NCI-H2196 treated with DMSO at 0.1 percent for 48 hours (cell line): ENCODE results near the gene TSSK6.

Source experiments
- DNase-seq: peaks from one replicate; lab custom pipeline; 2025; ENCODE audit not compliant: unreplicated experiment; lab: John Stamatoyannopoulos, UW

TSSK6 gene

DNA sequence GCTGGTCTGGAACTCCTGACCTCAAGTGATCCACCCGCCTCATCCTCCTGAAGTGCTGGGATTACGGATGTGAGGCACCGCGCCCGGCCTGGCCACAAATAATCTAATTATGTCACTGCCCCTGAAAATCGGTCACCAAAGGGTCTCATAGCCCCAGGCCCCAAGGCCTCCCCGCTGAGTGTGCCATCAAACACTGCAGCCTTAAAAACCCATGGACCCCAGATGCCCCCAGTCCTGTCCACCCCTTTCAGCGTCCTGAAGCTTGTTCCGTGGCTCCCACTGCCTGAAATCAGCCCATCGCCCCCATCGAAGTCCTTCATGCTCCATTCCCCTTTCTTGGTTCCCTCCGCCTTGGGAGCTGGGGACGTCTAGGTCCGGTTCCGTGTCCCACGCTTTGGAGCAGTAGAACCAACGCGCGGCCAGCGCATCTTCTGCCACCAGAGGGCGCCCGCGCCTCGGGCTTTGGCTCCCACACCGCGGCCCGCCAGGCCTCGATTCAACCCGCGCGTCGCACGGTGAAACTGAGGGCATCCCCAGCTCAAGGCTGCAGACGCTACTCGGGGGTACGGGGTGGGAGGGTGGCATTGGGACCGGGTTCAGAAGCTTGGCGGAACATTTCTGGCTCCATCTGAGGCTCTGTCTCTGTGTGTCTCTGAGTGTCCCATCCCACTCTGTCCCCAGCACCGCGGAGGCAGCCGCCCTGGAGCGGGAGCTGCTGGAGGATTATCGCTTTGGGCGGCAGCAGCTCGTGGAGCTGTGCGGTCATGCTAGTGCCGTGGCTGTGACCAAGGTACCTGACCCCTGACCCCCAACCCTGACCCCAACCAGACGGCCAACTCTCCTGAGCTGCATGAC is 16.8 kb upstream of the TSSK6 start:
- DNase-seq: peak; percentile 16

GRCh38 chr19:19530889-19531288 is 15.5 kb upstream of the TSSK6 start:
- no peak for DNase-seq

DNA sequence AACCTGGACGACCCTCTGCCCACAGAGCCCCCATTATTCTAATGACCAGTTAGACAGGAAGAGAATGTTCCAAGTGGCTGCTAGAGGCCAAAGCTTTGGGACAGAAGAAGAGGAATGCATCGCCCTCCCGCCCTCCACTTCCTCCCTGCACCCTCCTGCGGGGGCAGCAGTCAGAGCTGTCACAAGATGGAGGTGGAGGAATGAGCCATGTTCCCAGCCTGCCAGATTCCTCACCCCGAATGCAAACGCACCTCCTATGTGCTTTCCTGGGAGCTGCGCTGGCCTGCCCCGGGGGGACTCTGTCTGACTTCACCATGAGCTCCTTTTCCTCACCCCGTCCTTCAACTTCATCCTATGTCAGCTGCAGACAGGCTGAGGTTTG is 15.1 kb upstream of the TSSK6 start:
- DNase-seq: no peak

GRCh38 chr19:19529783-19530422 is 14.6 kb upstream of the TSSK6 start:
- no peak for DNase-seq

DNA sequence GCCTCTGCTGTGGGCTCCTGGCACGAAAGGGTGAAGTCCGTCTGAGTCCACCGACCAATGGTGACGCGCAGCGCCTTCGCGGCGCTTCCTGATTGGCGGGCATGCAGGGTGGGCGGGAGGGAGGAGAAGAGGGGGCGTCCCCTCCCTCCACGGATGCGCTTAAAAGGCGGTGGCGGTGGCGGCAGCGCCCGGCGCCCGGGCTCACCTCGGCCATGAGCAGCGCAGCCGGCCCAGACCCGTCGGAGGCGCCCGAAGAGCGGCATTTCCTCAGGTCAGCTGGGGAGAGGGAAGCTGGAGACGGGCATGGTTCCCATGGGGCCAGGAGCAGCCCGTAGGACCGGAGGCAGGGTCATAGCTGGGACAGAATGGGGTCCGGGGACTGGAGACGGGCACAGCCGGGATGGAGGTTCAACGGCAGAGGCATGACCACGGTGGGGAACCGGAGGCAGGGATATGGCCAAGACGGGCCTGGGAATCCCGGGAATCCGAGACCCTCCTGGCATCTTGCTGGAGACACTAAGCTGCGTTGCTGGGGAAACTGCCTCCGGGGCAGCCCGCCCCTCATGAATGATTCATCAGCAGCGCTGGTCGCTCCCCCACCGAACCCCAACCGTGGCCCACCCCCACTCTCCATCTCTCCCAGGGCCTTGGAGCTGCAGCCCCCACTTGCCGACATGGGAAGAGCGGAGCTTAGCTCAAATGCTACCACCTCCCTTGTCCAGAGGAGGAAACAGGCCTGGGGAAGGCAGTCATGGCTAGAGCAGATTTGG is 13.6 kb upstream of the TSSK6 start, which contains the start of gene YJEFN3:
YJEFN3 (plus strand) TSS at position 191 of the 770 bp plus-strand sequence; CDS start at position 213, 22 bp downstream.
- DNase-seq: no peak

DNA sequence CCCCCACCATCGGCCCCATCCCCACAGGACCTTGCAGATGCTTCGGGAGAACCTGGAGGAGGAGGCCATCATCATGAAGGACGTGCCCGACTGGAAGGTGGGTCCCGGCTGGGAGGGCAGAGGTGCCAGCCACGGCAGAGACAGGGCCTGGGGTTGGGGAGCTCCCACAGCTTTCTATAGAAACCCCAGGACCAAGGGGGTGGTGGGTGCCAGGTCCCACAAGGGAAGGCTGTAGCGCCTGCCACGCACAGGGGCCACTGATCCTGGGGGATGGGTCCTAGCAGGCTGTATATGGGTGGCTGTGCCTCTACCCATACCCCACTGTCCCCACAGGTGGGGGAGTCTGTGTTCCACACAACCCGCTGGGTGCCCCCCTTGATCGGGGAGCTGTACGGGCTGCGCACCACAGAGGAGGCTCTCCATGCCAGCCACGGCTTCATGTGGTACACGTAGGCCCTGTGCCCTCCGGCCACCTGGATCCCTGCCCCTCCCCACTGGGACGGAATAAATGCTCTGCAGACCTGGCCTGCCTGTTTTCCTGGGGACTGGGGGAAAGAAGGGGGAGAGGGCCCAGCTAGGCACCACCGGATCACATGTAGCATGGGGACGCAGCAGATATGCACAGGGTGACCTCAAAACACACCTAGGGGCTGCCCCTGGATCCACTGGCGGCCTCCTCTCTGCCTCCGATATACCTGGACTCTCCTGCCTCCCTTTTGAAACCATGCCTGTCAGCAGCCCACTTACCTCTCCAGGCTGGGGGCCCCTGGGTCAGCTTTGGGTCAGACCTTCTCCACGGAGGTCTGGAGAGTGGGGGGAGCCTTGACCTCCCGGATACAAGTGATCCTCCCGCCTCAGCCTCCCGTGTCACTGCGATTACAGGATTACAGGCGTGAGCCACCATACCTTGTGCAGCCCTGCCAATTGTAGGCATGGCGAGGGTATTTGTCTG is 12.6 kb upstream of the TSSK6 start:
- no peak for DNase-seq

DNA sequence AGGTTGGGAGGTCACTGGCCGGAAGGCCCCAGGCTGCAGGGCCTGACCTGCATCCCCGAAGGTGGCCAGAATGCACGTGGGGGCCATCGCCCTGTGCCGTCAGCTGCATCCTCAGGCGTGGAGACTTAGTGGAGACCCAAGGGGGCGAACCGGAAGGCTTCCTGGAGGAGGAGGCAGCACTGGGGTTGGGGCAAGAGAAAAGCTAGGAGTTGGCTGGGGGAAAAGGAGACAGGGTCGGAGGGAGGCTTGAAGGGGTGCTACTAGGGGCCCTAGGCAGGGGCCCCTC is 12.0 kb upstream of the TSSK6 start:
- DNase-seq: no peak

- no peak for DNase-seq
Measured at GRCh38 chr19:19526581-19527370, 11.4 kb upstream of the TSSK6 start.

- no peak for DNase-seq
Measured at GRCh38 chr19:19525611-19526380, 10.4 kb upstream of the TSSK6 start.

GRCh38 chr19:19524053-19524452 is 8.7 kb upstream of the TSSK6 start:
- DNase-seq: no peak

DNA sequence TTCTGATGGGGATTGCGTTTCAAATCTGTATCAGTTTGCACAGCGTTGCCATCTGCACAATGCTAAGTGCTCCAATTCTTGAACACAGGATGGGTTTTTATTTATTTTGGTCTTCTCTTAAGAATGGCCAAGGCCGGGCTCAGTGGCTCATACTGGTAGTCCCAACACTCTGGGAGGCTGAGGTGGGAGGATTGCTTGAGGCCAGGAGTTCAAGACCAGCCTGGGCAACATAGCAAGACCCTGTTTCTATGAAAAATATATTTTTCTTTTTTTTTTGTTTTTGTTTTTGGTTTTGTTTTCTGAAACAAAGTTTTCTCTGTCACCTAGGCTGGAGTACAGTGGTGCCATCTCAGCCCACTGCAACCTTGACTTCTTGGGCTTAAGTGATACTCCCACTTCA is 7.8 kb upstream of the TSSK6 start:
- no peak for DNase-seq

- no peak for DNase-seq
Measured at GRCh38 chr19:19520989-19521388, 5.6 kb upstream of the TSSK6 start.

GRCh38 chr19:19517235-19517619 is 1.9 kb upstream of the TSSK6 start:
- no peak for DNase-seq

GRCh38 chr19:19515642-19516519 is 533 bp upstream of the TSSK6 start, which contains the start of gene NDUFA13:
TSS of gene NDUFA13 (plus strand) at chr19:19516225. CDS start at chr19:19516239, 14 bp downstream.
- DNase-seq: peak; percentile 79

DNA sequence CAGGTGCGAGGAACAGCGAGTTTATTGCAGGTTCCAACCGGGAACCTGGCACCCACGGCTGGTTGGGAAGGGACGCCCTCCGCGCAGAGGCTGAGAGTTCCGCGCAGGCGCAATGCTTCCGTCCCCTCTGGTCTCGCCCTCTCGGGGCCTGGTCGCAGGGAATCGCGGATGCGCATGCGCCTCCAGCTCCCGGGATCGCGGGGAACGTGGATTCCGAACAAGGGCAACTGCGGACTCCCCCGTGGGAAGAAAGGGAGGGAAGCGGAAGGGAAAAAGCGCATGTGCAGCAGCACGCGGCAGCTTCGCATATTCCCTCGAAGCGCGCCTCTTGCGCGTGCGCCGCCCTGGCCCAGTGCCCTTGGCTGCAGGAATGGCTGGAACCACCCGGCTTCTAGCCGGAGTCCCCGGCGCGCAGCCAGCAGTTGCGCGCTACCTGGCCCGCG is 1.1 kb downstream of the TSSK6 start:
- no peak for DNase-seq

DNA sequence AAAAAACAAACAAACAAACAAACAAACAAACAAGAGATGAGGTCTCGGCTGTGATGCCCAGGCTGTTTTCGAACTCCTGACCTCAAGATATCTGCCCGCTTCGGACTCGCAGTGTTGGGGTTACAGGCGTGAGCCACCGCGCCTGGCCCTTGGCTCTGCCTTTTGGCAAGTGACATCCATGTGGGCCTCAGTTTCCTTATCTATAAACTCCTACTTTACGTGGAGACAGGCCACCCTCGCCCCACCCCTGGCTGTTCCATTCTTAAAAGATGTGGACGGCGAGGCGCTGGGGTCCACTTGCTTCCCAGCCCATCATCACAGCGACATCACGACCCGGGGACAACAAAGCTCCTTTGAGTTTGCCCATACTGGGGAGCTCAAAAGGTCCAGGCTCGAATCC is 1.7 kb downstream of the TSSK6 start:
- no peak for DNase-seq

DNA sequence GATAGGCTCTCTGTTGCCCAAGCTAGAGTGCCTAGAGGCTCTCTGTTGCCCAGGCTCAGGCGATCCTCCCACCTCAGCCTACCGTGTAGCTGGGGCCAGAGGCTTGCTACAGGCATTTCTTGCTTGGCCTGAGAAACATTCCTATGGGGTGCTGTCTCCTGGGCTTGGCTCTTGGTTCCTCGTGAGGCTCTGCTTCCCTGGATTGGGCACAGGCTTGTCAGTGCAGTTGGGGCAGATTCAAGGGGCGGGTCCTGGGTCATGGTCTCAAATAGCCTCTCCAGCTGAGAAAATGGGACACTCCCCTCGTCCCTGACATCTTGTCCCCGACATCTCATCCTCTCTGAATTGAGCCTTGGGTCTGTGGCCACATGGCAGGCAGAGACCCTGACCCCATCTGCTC is 4.9 kb downstream of the TSSK6 start:
- DNase-seq: no peak

GRCh38 chr19:19508217-19508616 is 7.1 kb downstream of the TSSK6 start:
- DNase-seq: no peak
